ENCODE data around the gene TICAM1. TPM values are rescaled to one million over a fixed set of nuclear protein-coding genes. Genes with fewer than 3 reads are reported as not detected.

TICAM1 gene
- 2.8 and 3.5 TPM in 2 replicates for total RNA-seq

DNA sequence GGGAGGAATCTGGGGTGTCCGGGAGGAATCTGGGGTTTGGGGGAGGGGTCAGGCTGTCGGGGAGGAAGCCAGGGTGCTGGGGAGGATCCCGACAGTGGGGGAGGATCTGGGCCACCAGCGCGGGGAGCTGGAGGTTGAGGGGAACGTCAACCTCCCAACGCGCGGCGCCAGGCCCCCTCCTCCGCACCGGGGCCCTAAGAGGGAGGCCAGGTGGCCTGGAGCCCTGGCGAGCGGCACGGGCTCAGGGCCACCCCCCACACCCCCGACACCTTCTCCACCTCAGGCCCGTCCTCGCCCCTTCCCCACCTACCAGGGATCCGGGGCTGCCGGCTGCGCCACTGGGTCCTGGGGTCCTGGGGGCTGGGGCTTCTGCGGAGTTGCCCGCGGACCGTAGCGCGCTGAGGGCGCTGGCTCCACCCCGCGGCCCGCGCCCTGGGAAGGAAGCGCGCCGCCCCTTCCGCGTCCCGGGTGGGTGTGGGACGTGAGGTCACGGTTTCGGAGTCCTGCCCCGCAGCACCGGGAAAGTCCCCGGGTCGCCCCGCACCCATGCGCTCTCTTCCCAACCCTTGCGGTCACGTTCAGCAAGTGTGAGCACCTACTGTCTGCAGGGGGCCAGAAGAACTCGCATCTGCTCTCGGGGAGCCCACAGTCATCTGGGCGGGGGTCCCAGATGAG, at the start of gene TICAM1:
Gene TICAM1 (minus strand): TSS at position 409 of the 675 bp plus-strand sequence. CDS start 13,335 bp downstream, outside the sequence.

DNA sequence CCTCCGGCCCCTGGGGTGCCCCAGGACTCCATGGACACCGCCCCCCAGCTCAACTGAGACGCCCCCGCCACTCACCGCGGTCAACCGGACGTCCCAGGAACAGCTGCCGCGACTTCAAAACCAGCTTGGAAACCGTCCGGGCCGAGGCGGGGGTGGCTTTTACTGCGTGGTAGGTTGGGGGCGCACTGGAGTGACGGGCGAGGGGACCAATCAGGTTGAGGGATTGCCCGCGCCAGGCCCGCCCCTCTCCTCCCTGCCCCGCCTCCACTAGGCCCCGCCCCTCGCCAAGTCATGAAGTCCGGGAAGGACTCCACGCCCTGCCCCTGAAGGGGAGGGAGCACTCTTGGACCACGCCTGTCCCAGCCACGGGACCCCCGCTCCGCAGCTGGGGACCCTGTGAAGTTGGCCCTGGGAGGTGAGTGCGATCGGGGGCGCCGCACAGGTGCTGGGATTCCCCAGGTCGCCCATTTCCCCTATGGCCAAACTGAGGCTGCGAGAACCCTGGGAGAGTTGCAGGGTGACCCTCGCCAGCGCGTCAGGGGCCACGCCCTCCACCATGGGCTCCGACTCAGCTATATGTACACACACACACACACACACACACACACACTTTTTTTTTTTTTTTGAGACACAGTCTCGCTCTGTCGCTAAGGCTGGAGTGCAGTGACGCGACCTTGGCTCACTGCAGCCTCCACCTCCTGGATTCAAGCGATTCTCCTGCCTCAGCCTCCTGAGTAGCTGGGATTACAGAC, 36.2 kb upstream of the TICAM1 start, which contains the start of gene PLIN3:
Gene PLIN3 (minus strand): TSS at position 134 of the 752 bp plus-strand sequence. CDS start 6,273 bp downstream, outside the sequence.

DNA sequence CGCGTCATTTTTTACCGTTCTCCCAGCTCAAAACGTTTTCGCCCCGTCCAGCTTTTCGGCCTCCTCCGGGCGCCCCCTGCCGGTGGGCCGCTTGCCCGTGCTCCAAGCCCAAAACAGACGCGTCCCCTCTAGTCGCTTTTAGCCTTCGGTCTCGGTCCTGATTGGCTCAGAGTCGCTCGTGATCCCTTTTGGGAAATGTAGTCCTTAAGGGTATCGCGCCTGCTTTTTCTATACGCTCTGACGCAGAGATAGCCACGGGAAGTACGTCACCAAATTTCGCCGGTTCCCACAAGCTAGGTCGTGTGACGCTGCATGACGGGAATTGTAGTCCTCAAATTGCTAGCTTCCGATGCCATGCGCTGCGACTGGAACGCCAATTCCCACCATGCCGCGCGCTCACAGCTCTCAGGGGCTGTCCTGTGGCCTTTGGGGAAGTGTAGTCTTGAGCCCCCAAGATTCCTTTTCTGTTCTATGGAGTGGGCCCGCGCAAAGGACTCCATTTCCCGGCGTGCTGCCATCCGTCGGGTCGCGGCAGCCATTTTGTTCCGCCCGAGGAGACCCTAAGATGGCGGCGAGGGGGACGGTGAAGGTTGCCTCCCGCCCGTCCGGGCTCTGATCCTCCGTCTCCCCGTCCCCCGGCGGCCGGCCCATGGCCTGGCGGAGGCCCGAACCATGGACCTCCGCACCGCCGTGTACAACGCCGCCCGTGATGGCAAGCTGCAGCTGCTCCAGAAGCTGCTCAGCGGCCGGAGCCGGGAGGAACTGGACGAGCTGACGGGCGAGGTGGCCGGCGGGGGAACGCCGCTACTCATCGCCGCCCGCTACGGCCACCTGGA, 40.1 kb downstream of the TICAM1 start, which contains the start of gene FEM1A:
Gene FEM1A (plus strand): TSS at position 552 of the 836 bp plus-strand sequence. CDS start 121 bp downstream, at position 673.

Other genes starting within 250 kb of the TICAM1 start
- 3.4 and 6.5 TPM in 2 replicates for gene TNFAIP8L1, start 192.2 kb downstream of the TICAM1 start, total RNA-seq
- gene MYDGF, start 161.4 kb downstream of the TICAM1 start, total RNA-seq: 235 and 323 TPM in 2 replicates
- gene DPP9, start 107.9 kb downstream of the TICAM1 start, total RNA-seq: 36.4 and 48.0 TPM in 2 replicates
- gene FEM1A, start 40.0 kb downstream of the TICAM1 start, total RNA-seq: 11.9 and 13.7 TPM in 2 replicates
- gene PLIN3, start 36.0 kb upstream of the TICAM1 start, total RNA-seq: 299 and 426 TPM in 2 replicates
- not detected in 2 replicates for gene ARRDC5, start 71.2 kb upstream of the TICAM1 start, total RNA-seq
- 35.4 and 127 TPM in 2 replicates for gene UHRF1, start 77.8 kb upstream of the TICAM1 start, total RNA-seq
- 11.7 and 19.5 TPM in 2 replicates for gene KDM4B, start 137.4 kb upstream of the TICAM1 start, total RNA-seq

All from uterine smooth muscle cell (primary cell).